ENCODE results near the gene SPTB.

The SPTB gene

GRCh38 chr14:64752909-64753308 lies 126.8 kb downstream of the SPTB start:
- DNase-seq (ENCODE audit: low read depth, low spot score), result no peak

GRCh38 chr14:64748995-64749714 lies 130.6 kb downstream of the SPTB start:
- DNase-seq (ENCODE audit: low read depth, low spot score), result no peak

GRCh38 chr14:64748521-64748920 lies 131.2 kb downstream of the SPTB start:
- no peak for DNase-seq (ENCODE audit: low read depth, low spot score)

- no peak for DNase-seq (ENCODE audit: low read depth, low spot score)
These were observed 132.4 kb downstream of the SPTB start for GRCh38 chr14:64747327-64747726.

- no peak for DNase-seq (ENCODE audit: low read depth, low spot score)
These were observed 133.1 kb downstream of the SPTB start for GRCh38 chr14:64746298-64747250.

- no peak for DNase-seq (ENCODE audit: low read depth, low spot score)
These were observed 134.1 kb downstream of the SPTB start for GRCh38 chr14:64745511-64746091.

- no peak for DNase-seq (ENCODE audit: low read depth, low spot score)
These were observed 136.6 kb downstream of the SPTB start for GRCh38 chr14:64743061-64743460.

- DNase-seq (ENCODE audit: low read depth, low spot score), result no peak
These were observed 137.7 kb downstream of the SPTB start for GRCh38 chr14:64741961-64742360.

GRCh38 chr14:64741200-64741599 lies 138.5 kb downstream of the SPTB start:
- DNase-seq (ENCODE audit: low read depth, low spot score), result no peak

- DNase-seq (ENCODE audit: low read depth, low spot score), result no peak
These were observed 141.4 kb downstream of the SPTB start for GRCh38 chr14:64738281-64738804.

GRCh38 chr14:64737391-64738280 lies 142.1 kb downstream of the SPTB start:
- DNase-seq (ENCODE audit: low read depth, low spot score), result no peak

GRCh38 chr14:64736271-64737169 lies 143.2 kb downstream of the SPTB start:
- DNase-seq (ENCODE audit: low read depth, low spot score), result no peak

- no peak for DNase-seq (ENCODE audit: low read depth, low spot score)
These were observed 144.7 kb downstream of the SPTB start for GRCh38 chr14:64734990-64735389.

- DNase-seq (ENCODE audit: low read depth, low spot score), result no peak
These were observed 145.8 kb downstream of the SPTB start for GRCh38 chr14:64733899-64734298.

- no peak for DNase-seq (ENCODE audit: low read depth, low spot score)
These were observed 146.4 kb downstream of the SPTB start for GRCh38 chr14:64733321-64733720.

- DNase-seq (ENCODE audit: low read depth, low spot score), result no peak
These were observed 147.1 kb downstream of the SPTB start for GRCh38 chr14:64732536-64733120.

GRCh38 chr14:64732066-64732465 lies 147.6 kb downstream of the SPTB start:
- no peak for DNase-seq (ENCODE audit: low read depth, low spot score)

- no peak for DNase-seq (ENCODE audit: low read depth, low spot score)
These were observed 148.5 kb downstream of the SPTB start for GRCh38 chr14:64731141-64731581.

- no peak for DNase-seq (ENCODE audit: low read depth, low spot score)
These were observed 149.0 kb downstream of the SPTB start for GRCh38 chr14:64730681-64731080.

- DNase-seq (ENCODE audit: low read depth, low spot score), result no peak
These were observed 149.7 kb downstream of the SPTB start for GRCh38 chr14:64730061-64730440.
